ENCODE measurements around the gene BCAS3.

BCAS3 gene

GRCh38 chr17:61442136-61442775, 764.6 kb downstream of the BCAS3 start:
- DNase-seq, result no peak
